ENCODE results near the gene CNTNAP2.

GRCh38 chr7:147432079-147432478 is 1315.5 kb downstream of the CNTNAP2 start:
- TF ChIP-seq, protein P1, sequence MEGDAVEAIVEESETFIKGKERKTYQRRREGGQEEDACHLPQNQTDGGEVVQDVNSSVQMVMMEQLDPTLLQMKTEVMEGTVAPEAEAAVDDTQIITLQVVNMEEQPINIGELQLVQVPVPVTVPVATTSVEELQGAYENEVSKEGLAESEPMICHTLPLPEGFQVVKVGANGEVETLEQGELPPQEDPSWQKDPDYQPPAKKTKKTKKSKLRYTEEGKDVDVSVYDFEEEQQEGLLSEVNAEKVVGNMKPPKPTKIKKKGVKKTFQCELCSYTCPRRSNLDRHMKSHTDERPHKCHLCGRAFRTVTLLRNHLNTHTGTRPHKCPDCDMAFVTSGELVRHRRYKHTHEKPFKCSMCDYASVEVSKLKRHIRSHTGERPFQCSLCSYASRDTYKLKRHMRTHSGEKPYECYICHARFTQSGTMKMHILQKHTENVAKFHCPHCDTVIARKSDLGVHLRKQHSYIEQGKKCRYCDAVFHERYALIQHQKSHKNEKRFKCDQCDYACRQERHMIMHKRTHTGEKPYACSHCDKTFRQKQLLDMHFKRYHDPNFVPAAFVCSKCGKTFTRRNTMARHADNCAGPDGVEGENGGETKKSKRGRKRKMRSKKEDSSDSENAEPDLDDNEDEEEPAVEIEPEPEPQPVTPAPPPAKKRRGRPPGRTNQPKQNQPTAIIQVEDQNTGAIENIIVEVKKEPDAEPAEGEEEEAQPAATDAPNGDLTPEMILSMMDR (IDR thresholded peaks at IDR 0.05), result no peak
- TF ChIP-seq POLR2A (IDR thresholded peaks at IDR 0.05), result no peak

All from lower leg skin (tissue), 3 donors.